Colonic mucosa (tissue), 4 donors: ENCODE data around the gene METTL21A. TPM values are rescaled to one million over a fixed set of nuclear protein-coding genes. Genes with fewer than 3 reads are reported as not detected.

Experiments used
- DNase-seq: peaks from one replicate; pipeline ENCODE4 v3.0.0-alpha.2; 2020
- H3K27ac ChIP-seq: fragments of 200-600 bp; one replicate; pipeline ENCODE4 v1.8.0; 2021
- H3K27me3 ChIP-seq: fragments of 200-600 bp; one replicate; pipeline ENCODE4 v1.8.0; 2021
- H3K36me3 ChIP-seq: fragments of 200-600 bp; one replicate; pipeline ENCODE4 v1.8.0; 2021
- H3K4me1 ChIP-seq: fragments of 200-600 bp; one replicate; pipeline ENCODE4 v1.8.0; 2021; ENCODE audit warnings: mild to moderate bottlenecking
- H3K4me3 ChIP-seq: fragments of 200-600 bp; one replicate; pipeline ENCODE4 v1.8.0; 2021
- H3K9ac ChIP-seq, 2 donors: one replicate each; pipeline ENCODE4 v1.7.0; 2013; ENCODE audit warnings: control low read depth in 2 of 2, low read depth in 2 of 2, low read length in 2 of 2
- H3K9me3 ChIP-seq: fragments of 200-600 bp; one replicate; pipeline ENCODE4 v1.8.0; 2021
- intact Hi-C: fragments of 100-400 bp; cut with DNase I; formaldehyde crosslinking; loops from one replicate; pipeline ENCODE4 v1.14.1; 2022
- total RNA-seq, 2 donors: library from RNA; stranded (reverse); fragmentation: NEBNext Ultra II Directional in 1 of 2; extraction: Animal tissue kit (Norgen Biotek cat#: 25700) in 1 of 2; gene quantifications; one replicate each; pipeline ENCODE4 v1.2.1, GENCODE V29; 2021
- TF ChIP-seq, protein P1 (sequence below): fragments of 200-600 bp; IDR thresholded peaks from one replicate; pipeline ENCODE4 v1.8.0; 2022; ENCODE audit warnings: antibody characterized with exemption, mild to moderate bottlenecking
- donor health status: healthy.
- donor health status: DM: no; HTN: no; CAD: no.
- donor health status: DM: no; HTN: no; CAD: no.

Gene METTL21A
- total RNA-seq, result 10 to 100 TPM; 14.2 to 20.3 TPM

DNA sequence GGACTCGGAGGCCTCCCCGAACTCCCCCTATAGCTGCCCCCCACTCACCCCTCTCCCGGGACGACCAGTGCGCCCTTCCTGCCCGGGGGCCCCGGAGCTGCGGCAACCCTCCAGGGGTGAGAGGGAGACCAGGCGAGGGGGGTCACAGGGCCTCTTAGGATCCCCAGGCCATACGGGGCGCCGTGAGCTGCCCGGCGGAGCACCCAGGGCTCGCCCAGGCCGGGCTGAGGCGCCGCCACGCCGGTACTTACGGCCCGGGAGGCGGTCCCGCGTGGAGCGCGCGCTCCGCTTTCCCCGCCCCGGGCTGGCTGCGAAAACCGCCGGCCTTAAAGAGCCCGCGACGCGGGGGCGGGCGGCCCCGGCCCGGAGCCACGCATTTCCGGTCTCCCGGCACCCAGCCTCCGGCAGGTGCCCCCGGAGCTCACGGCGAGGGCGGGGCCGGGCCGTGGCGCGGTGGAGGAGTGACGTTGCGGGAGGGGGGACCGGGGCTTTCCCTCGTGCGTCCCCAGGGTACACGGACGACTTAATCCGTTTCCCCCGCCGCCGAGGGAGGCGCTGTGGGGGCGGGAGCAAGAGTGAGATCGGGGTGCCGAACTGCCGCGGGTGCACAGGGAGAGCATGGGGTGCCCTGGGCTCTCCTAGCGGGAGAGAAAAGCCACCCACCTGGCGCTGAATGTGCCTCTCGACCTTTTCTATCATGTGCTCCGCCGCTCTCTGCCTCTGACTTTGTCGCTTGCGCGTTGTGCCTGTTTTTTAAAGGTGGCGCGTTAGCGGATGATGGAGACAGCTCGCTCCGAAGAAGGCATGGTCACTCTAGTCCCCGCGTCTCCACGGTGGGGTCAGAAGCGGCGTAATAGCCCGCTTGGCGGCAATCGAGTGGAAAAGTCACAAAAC is at the start of gene METTL21A:
Gene METTL21A, minus strand, starts transcription at position 381 of the 894 bp plus-strand sequence. CDS start 1,019 bp downstream, outside the sequence.
- Histone ChIP-seq H3K27ac (peak within 1 kb of the TSS; percentile 95), H3K36me3 (no peaks in the 10 kb centered on the region), H3K4me3 (peak within 1 kb of the TSS; percentile 93), H3K9me3 (no peaks in the 10 kb centered on the region), H3K4me1 (peaks cover 6% of the 10 kb centered on the region), H3K27me3 (no peaks in the 10 kb centered on the region), H3K9ac (peak within 1 kb of the TSS; percentile 93 to 97)
- DNase-seq, result peak; percentile 94
- intact Hi-C loops, result loop anchor here (5.0 to 10.0 kb wide), 3 partner anchors 87 to 450 kb away; partner anchors contain the start of gene CCNYL1
- TF ChIP-seq, protein P1, sequence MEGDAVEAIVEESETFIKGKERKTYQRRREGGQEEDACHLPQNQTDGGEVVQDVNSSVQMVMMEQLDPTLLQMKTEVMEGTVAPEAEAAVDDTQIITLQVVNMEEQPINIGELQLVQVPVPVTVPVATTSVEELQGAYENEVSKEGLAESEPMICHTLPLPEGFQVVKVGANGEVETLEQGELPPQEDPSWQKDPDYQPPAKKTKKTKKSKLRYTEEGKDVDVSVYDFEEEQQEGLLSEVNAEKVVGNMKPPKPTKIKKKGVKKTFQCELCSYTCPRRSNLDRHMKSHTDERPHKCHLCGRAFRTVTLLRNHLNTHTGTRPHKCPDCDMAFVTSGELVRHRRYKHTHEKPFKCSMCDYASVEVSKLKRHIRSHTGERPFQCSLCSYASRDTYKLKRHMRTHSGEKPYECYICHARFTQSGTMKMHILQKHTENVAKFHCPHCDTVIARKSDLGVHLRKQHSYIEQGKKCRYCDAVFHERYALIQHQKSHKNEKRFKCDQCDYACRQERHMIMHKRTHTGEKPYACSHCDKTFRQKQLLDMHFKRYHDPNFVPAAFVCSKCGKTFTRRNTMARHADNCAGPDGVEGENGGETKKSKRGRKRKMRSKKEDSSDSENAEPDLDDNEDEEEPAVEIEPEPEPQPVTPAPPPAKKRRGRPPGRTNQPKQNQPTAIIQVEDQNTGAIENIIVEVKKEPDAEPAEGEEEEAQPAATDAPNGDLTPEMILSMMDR, result peak; percentile 27

DNA sequence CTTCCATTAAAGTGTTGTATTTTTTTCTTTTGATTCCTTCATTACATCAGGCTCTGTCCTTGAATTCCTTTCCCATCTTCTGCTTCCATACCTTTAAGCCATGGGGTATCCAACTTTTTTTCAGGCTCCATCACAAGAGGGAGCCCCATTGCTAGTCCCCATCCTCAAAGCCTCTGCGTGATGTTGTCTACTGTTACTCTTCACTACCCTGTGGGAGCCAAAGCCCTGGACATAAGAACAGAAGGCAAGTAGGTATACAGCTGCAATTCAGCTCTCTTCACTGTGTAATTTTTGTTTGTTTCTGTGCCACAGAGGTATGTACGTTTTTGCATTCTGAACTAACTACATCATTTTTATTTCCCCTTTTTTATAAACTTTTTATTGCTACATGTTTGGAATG is 49.6 kb upstream of the METTL21A start:
- no peaks in the 10 kb centered on the region for H3K9me3 ChIP-seq
- no peaks in the 10 kb centered on the region for H3K4me1 ChIP-seq
- H3K27ac ChIP-seq, result no peak overlapping the region
- intact Hi-C loops, result no loop called here
- DNase-seq, result no peak
- H3K9ac ChIP-seq, result no peak overlapping the region
- H3K4me3 ChIP-seq, result no peak overlapping the region
- TF ChIP-seq, protein P1, result no peak
- no peaks in the 10 kb centered on the region for H3K36me3 ChIP-seq
- H3K27me3 ChIP-seq, result no peaks in the 10 kb centered on the region

DNA sequence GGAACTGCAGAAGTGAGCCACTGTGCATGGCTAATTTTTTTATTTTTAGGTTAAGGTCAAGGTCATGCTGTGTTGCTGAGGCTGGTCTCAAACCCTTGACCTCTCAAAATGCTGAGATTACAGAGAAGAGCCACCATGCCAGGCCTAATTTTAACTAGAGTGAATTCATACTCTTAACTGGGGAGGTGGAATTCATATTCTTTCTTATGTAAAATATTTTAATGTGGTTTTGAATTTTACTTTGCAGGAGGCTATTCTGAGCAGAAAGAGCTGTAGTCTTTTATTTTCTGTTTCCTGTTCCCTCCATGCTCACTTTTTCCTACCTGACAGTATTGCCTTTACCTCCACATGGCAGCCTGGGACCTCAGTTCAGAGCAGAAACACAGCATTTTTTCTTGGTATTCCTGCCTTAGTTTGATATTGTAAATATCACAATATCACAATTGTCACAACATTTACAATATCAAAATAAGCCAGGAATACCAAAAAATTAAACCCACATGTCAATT is 49.1 kb upstream of the METTL21A start:
- H3K4me1 ChIP-seq, result no peaks in the 10 kb centered on the region
- TF ChIP-seq, protein P1, result no peak
- H3K36me3 ChIP-seq, result no peaks in the 10 kb centered on the region
- intact Hi-C loops, result no loop called here
- no peak overlapping the region for H3K9ac ChIP-seq
- no peak overlapping the region for H3K27ac ChIP-seq
- no peak overlapping the region for H3K4me3 ChIP-seq
- no peaks in the 10 kb centered on the region for H3K27me3 ChIP-seq
- no peaks in the 10 kb centered on the region for H3K9me3 ChIP-seq
- DNase-seq, result no peak

DNA sequence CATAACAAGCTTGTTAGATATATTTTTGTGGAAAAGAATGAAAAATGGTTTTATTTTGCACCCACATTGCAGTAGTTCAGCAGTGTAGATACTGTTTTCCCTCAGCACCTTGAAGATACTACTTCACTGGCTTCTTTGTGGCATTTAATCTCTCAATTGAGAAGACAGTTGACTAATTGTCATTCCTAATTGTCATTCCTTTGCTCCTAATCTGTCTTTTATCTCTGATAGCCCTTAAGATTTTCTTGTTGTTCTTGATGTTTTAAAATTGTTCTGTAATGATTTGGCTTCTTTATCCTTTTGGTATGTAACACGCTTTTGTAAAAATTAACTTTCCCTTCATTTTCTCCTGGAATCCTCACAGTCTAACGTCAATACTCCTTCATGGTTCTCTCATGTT is 48.2 kb upstream of the METTL21A start:
- Histone ChIP-seq H3K36me3 (no peaks in the 10 kb centered on the region), H3K9me3 (no peaks in the 10 kb centered on the region), H3K27ac (no peak overlapping the region), H3K9ac (no peak overlapping the region), H3K4me1 (no peaks in the 10 kb centered on the region), H3K4me3 (no peak overlapping the region), H3K27me3 (no peaks in the 10 kb centered on the region)
- no peak for DNase-seq
- TF ChIP-seq, protein P1, result no peak
- intact Hi-C loops, result no loop called here

DNA sequence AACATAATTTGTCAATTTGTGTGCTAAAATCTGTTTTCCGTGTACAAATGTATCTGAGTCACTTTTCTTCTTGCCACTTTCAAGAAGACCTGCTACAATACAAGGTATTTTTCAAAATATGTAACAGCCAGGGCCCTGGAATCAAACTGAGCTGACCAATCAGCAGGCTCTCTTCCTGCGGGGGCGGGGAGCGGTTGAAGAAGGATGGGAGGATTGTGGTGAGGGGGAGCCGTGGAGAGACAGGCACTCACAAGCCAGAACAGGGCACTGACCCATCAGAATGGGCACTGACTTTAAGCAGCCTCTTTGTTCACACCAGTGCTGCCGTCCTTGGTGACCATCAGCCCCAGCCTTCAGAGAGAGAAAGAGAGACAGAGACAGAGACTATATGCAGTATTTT is 45.7 kb upstream of the METTL21A start:
- no peak overlapping the region for H3K27ac ChIP-seq
- no peak overlapping the region for H3K4me3 ChIP-seq
- no peaks in the 10 kb centered on the region for H3K4me1 ChIP-seq
- H3K27me3 ChIP-seq, result no peaks in the 10 kb centered on the region
- H3K9me3 ChIP-seq, result no peaks in the 10 kb centered on the region
- H3K9ac ChIP-seq, result no peak overlapping the region
- intact Hi-C loops, result no loop called here
- no peaks in the 10 kb centered on the region for H3K36me3 ChIP-seq
- no peak for DNase-seq
- TF ChIP-seq, protein P1, result no peak
